Measurements from ENCODE around the gene VWA5B1.

VWA5B1 gene

DNA sequence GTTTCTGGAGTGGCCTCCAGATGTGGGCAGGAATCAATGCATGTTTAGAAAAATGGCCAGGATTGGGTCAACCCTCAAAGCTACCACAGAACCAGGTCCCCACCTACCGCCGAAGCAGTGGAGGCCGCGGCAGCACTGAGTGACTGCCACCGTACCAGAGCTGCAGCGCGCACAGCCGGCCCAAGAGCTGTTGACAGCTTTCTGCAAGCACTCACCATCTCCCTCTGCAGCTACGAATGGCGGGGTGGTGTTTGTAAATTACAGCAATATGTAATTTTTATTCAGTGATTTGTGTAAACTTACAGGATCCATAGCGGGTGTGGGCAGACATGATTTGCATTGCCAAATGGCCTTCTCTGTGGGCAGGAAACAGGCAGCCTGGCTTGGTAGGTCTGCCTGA lies 98.9 kb downstream of the VWA5B1 start:
- no peak for DNase-seq (ENCODE audit: low spot score)

DNA sequence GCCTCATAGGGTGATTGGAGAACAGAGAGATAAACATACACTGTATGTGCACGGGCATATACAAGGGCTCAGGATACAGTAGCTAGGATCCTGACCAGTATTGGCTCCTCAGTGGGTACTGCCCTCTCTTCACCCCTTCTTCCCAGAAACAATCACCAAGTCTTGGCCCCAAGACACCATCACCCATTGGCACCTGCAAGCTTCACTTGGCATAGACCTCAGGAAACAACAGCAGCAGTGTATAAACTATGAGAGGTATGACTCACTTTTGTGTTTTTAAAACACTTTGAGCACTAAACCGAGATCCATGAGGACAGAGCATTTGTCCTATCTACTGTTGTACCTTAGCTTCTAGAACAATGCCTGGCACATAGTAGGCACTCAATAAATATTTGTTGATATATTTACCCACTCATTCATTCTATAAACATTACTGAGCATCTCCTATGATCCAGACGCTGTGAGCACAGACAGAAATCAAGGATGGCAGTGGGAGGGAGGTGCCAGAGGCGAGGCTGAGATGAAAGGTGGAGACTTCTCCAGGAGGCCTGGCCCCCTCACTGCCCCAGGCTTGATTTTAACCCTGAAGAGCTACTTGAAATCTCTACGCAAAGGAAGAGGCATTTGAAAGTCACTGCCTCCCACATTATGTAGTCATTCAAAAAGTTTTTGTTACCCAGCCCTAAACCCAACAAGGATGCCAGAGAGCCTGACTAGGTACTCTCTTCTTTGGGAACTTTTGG lies 100.1 kb downstream of the VWA5B1 start:
- DNase-seq (ENCODE audit: low spot score): no peak

DNA sequence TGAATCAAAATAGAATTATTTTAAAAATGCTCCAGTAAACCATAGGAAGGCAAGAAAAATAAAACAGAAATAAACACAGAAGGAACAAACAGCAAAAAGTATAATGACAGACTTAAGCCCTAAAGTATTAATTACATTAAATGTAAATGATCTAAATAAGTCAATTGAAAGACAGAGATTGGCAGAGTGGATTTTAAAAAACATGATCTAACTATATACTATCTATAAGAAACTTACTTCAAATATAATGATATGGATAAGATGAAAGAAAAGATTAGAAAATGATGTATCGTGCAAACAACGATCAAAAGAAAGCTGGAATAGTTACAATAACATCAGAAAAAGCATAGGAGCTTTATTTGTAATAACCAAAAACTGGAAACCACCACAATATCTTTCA lies 104.6 kb downstream of the VWA5B1 start:
- DNase-seq (ENCODE audit: low spot score): no peak

- no peak for DNase-seq (ENCODE audit: low spot score)
Measured at GRCh38 chr1:20398744-20399143, 108.1 kb downstream of the VWA5B1 start.

DNA sequence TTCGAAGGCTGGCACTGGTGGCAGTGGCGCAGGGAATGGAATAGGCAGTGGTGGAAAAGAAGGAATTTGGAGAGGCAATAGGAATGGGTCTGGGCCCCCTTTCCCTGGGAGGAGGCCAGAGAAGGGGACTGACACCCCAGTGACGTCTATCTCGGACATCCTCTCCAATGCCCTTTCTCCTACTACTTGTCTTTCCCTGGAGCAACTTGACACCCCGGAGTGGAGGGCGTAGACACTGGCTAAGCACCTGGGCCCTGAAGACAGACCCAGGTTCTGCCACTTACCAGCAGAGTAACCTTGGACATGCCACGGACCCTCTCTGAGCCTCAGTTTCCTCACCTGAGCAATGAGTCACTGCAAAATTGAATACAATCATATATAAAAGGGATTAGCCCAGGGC lies 108.5 kb downstream of the VWA5B1 start:
- no peak for DNase-seq (ENCODE audit: low spot score)

GRCh38 chr1:20399606-20400180 lies 109.0 kb downstream of the VWA5B1 start:
- no peak for DNase-seq (ENCODE audit: low spot score)

DNA sequence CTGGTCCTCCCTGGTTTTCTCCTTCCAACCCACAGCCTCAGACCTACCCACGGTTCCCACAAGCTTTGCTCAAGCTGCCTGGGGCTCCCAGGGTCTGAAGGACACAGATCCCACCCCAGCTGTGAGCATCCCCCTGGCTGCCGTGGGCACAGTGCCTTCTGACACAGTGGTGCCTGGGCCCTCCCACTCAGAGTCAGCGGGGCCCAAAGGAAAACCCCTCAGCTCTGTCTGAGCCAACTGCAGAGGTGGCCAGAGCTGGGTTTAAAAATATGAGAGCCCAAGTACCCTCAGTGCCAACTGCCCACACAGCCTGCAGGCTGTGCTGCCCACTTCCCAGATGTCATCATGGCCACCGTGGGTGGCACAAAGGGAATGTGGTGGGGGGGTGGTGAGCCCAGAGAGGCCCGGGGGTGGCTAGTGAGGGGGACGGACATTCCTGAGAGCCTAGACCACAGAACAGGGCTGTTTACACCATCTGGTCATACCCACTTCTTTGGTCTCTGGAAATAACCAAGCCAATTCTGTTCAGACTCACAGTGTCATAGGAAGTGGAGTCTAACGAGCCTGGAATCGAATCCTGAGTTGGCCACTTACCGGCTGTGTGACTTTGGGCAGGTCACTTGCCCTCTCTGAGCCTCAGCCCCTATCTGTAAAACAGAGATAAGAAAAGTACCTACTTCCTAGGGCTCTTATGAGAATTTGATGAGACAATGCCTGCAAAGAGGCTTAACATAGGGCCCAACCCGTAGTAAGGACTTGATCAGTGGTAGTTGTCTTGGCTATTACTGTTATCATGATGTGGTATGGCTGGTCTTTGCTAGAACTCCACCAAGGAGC lies 109.9 kb downstream of the VWA5B1 start:
- no peak for DNase-seq (ENCODE audit: low spot score)

DNA sequence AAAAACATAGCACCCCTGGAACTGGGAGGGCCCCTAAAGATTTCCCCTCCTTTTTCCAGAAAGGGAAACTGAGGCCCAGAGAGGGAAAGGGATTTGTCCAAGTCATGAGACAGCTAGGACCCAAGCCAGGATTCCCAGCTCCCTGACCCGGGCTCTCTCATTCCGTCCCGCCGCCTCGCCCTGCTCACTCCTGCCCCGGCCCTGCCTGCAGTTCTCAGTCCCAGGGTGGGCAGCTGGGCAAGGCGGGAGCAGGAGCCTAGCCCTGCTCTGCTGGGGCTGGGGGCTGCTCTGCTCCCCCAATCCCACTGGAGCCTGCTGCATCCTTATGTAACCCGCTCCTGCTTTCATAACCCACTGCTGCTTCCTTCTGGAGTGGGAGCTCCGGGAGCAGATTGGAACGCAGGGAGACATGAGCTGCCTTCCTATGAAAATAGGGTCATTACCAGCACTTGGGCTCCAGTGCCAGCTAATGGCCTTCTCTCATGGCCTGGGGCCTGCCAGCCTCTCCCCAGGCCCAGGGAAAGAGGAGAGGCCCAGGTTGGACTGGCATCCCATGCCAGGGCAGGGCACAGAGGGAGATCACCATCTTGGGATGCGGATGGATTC lies 110.8 kb downstream of the VWA5B1 start:
- DNase-seq (ENCODE audit: low spot score): no peak

DNA sequence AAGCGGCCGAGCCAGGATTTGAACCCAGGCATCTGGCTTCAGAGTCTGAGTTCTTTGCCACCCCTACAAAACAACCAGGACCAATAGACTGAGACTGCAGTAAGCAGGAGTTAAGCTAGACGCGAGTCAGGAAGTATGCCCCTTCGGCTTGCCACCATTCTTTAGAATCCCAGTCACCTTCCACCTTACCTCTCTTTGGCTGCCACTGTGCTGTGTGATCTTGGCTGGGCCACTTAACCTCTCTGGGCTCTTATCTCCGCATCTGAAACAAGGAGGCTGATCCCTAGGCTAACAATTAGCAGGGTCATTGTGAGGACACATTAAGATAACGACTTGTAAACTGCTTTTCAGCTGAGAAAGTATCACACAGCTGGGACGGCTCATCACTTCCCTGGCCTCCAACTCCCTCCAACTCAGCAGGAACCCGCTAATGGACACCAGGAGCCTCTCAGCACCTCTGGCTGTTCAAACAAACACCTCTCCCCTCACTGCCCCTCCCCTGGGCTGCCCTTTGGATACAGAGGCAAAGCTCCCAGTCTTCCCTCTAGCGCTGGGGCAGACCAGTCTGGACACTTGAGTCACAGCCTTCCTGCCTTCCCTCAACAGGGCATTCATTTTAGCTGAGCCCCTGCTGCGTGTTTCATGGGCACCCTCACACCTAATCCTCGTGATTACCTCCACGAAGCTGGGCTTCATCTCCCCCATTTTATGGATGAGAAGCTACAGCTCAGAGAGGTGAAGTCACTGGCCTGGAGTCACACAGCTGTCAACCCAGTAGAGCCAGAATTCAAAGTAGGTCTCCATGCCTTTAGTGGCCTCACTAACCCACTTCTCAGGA lies 112.1 kb downstream of the VWA5B1 start:
- DNase-seq (ENCODE audit: low spot score): no peak

GRCh38 chr1:20403423-20404145 lies 112.9 kb downstream of the VWA5B1 start:
- no peak for DNase-seq (ENCODE audit: low spot score)

DNA sequence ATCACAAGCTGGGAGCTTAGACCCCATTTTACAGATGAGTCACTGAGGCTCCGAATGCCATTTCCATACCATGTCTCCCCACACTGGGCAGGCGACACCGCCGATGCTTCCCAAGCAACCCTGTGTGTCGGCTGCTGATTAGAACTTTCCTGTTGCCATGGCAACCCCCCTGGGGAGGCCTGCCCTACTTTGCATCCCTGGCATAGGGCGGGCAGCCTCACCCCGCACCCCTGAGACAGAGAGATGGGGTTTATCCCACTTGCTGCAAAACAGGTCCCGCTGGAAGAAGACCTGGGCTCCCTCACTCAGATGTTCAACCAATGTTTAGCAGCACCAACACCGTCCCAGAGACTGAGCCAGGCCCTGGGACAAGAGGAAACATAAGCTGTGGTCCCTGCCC lies 113.8 kb downstream of the VWA5B1 start:
- no peak for DNase-seq (ENCODE audit: low spot score)
